IMR-90 (cell line): ENCODE measurements around the gene RHBDD1. TPM values are rescaled to one million over a fixed set of nuclear protein-coding genes. Genes with fewer than 3 reads are reported as not detected.

ENCODE experiments used
- ATAC-seq: fragments of 200-7000 bp; cut with Tn5 transposase; 2 replicates; pipeline ENCODE4 v1.9.1; 2020; ENCODE audit warnings: low read depth, mild to moderate bottlenecking, moderate library complexity
- BruUV-seq: library from RNA; stranded (reverse); fragments of 400-500 nt; replicated peaks from 2 replicates; lab custom pipeline; 2021; lab: Mats Ljungman, UMichigan
- CTCF ChIA-PET: fragments of 300-600 bp; formaldehyde crosslinking; extraction: SDS; loops from one replicate; lab custom pipeline; 2021; ENCODE audit warnings: antibody characterized with exemption; lab: Yijun Ruan, JAX
- POLR2A ChIA-PET: fragments of 300-600 bp; sonication (Branson Sonifier 250); formaldehyde crosslinking; loops from one replicate; lab custom pipeline; 2022; ENCODE audit warnings: antibody characterized with exemption; ENCODE audit not compliant: unreplicated experiment; lab: Charles Lee
- DNase-seq: peaks from one replicate; pipeline ENCODE4 v3.0.0; 2013
- H2AFZ ChIP-seq: replicated peaks from 2 replicates; pipeline ENCODE3; 2013; ENCODE audit warnings: low read length, mild to moderate bottlenecking; ENCODE audit not compliant: poor library complexity
- H2AK5ac ChIP-seq: 2 replicates; pipeline ENCODE4 v1.6.1; 2013; ENCODE audit warnings: low read depth, low read length, inconsistent platforms
- H2AK9ac ChIP-seq: replicated peaks from 2 replicates; pipeline ENCODE3; 2013; ENCODE audit warnings: mild to moderate bottlenecking, low read depth, low read length, moderate library complexity; ENCODE audit not compliant: poor library complexity
- H2BK120ac ChIP-seq: 2 replicates; pipeline ENCODE4 v1.6.1; 2013; ENCODE audit warnings: low read depth, low read length, inconsistent platforms
- H2BK15ac ChIP-seq: 3 replicates; pipeline ENCODE4 v1.6.1; 2013; ENCODE audit warnings: low read depth, low read length, inconsistent platforms
- H2BK20ac ChIP-seq: 2 replicates; pipeline ENCODE4 v1.6.1; 2013; ENCODE audit warnings: low read depth, mild to moderate bottlenecking, inconsistent platforms, low read length, moderate library complexity
- H2BK5ac ChIP-seq: 2 replicates; pipeline ENCODE4 v1.6.1; 2013; ENCODE audit warnings: mild to moderate bottlenecking, low read depth, low read length, inconsistent platforms; ENCODE audit not compliant: poor library complexity, severe bottlenecking
- H3K14ac ChIP-seq: replicated peaks from 2 replicates; pipeline ENCODE4 v1.6.1; 2013; ENCODE audit warnings: low read depth, low read length, inconsistent platforms
- H3K18ac ChIP-seq: 2 replicates; pipeline ENCODE4 v1.6.1; 2013; ENCODE audit warnings: low read depth, low read length, control low read depth
- H3K23ac ChIP-seq: 2 replicates; pipeline ENCODE4 v1.6.1; 2013; ENCODE audit warnings: low read depth, low read length, inconsistent platforms
- H3K27ac ChIP-seq: 2 replicates; pipeline ENCODE4 v1.5.1; 2013; ENCODE audit warnings: mild to moderate bottlenecking, control low read depth, low read length; ENCODE audit not compliant: insufficient read depth
- H3K27me3 ChIP-seq: 2 replicates; pipeline ENCODE4 v1.6.1; 2013; ENCODE audit warnings: low read length; ENCODE audit not compliant: control insufficient read depth, insufficient read depth
- H3K36me3 ChIP-seq: 2 replicates; pipeline ENCODE4 v1.6.1; 2013; ENCODE audit warnings: low read length, mixed read lengths; ENCODE audit not compliant: control insufficient read depth, insufficient read depth
- H3K4ac ChIP-seq: 2 replicates; pipeline ENCODE4 v1.6.1; 2013; ENCODE audit warnings: low read depth, low read length, inconsistent platforms
- H3K4me1 ChIP-seq: 2 replicates; pipeline ENCODE4 v1.6.1; 2013; ENCODE audit warnings: low read length, mixed read lengths; ENCODE audit not compliant: control insufficient read depth, insufficient read depth
- H3K4me2 ChIP-seq: 2 replicates; pipeline ENCODE4 v1.6.1; 2013; ENCODE audit warnings: low read depth, mild to moderate bottlenecking, control low read depth, low read length, moderate library complexity
- H3K4me3 ChIP-seq: 2 replicates; pipeline ENCODE4 v1.5.1; 2013; ENCODE audit warnings: low read depth, mild to moderate bottlenecking, control low read depth, low read length, moderate library complexity; ENCODE audit not compliant: insufficient read depth
- H3K56ac ChIP-seq: 2 replicates; pipeline ENCODE4 v1.6.1; 2013; ENCODE audit warnings: low read length, inconsistent platforms; ENCODE audit not compliant: insufficient read depth; ENCODE audit errors: extremely low read depth
- H3K79me1 ChIP-seq, 2 experiments: 2 replicates each; pipeline ENCODE4 v1.6.1; 2013; ENCODE audit warnings: low read length in 2 of 2, inconsistent platforms in 1 of 2, low read depth in 1 of 2
- H3K9ac ChIP-seq: 2 replicates; pipeline ENCODE4 v1.6.1; 2013; ENCODE audit warnings: low read depth, low read length, control low read depth
- H3K9me1 ChIP-seq: 2 replicates; pipeline ENCODE4 v1.6.1; 2013; ENCODE audit warnings: low read length, inconsistent platforms; ENCODE audit not compliant: insufficient read depth
- H3K9me3 ChIP-seq: 2 replicates; pipeline ENCODE4 v1.6.1; 2013; ENCODE audit warnings: low read length; ENCODE audit not compliant: control insufficient read depth, insufficient read depth
- H4K20me1 ChIP-seq: 2 replicates; pipeline ENCODE4 v1.6.1; 2013; ENCODE audit warnings: low read length, inconsistent platforms; ENCODE audit not compliant: insufficient read depth
- H4K5ac ChIP-seq: 2 replicates; pipeline ENCODE4 v1.6.1; 2013; ENCODE audit warnings: mild to moderate bottlenecking, low read depth, low read length, control low read depth
- H4K8ac ChIP-seq, 2 experiments: 2 replicates each; pipeline ENCODE4 v1.6.1; 2013; ENCODE audit warnings: low read depth in 2 of 2, low read length in 2 of 2, control low read depth in 1 of 2, inconsistent platforms in 1 of 2
- H4K91ac ChIP-seq: 2 replicates; pipeline ENCODE4 v1.6.1; 2013; ENCODE audit warnings: low read depth, low read length, inconsistent platforms; ENCODE audit not compliant: insufficient read depth
- BHLHE40 ChIP-seq: fragments of 150-350 bp; IDR thresholded peaks from 2 replicates; pipeline ENCODE4 v1.6.1; 2016; ENCODE audit warnings: mild to moderate bottlenecking, low read depth, low read length
- CEBPB ChIP-seq: IDR thresholded peaks from 2 replicates; pipeline ENCODE4 v1.6.1; 2012; ENCODE audit warnings: low read depth, low read length, improper control_type of control experiment
- CHD1 ChIP-seq: IDR thresholded peaks from 2 replicates; pipeline ENCODE4 v1.6.1; 2012; ENCODE audit warnings: low read depth, low read length, improper control_type of control experiment
- FOS ChIP-seq: fragments of 150-350 bp; IDR thresholded peaks from 2 replicates; pipeline ENCODE4 v1.6.1; 2016; ENCODE audit warnings: low read depth, low read length
- MAFK ChIP-seq: IDR thresholded peaks from 2 replicates; pipeline ENCODE4 v1.6.1; 2012; ENCODE audit warnings: low read depth, low read length, improper control_type of control experiment
- MAZ ChIP-seq: IDR thresholded peaks from 2 replicates; pipeline ENCODE4 v1.6.1; 2012; ENCODE audit warnings: low read depth, mild to moderate bottlenecking, low read length, improper control_type of control experiment, moderate library complexity, borderline replicate concordance
- MXI1 ChIP-seq: IDR thresholded peaks from 2 replicates; pipeline ENCODE4 v1.6.1; 2012; ENCODE audit warnings: low read depth, mild to moderate bottlenecking, low read length, moderate library complexity, borderline replicate concordance
- NFE2L2 ChIP-seq: fragments of 150-350 bp; IDR thresholded peaks from 2 replicates; pipeline ENCODE4 v1.6.1; 2016; ENCODE audit warnings: low read depth, mild to moderate bottlenecking, low read length
- POLR2A ChIP-seq: IDR thresholded peaks from 2 replicates; pipeline ENCODE4 v1.6.1; 2012; ENCODE audit warnings: mild to moderate bottlenecking, low read depth, low read length
- RAD21 ChIP-seq: IDR thresholded peaks from 2 replicates; pipeline ENCODE4 v1.6.1; 2012; ENCODE audit warnings: low read length, improper control_type of control experiment
- RCOR1 ChIP-seq: IDR thresholded peaks from 2 replicates; pipeline ENCODE4 v1.6.1; 2012; ENCODE audit warnings: mild to moderate bottlenecking, low read length, improper control_type of control experiment; ENCODE audit not compliant: insufficient replicate concordance
- RFX5 ChIP-seq: IDR thresholded peaks from 2 replicates; pipeline ENCODE4 v1.8.0; 2012; ENCODE audit warnings: low read depth, mild to moderate bottlenecking, low read length, moderate library complexity
- SMC3 ChIP-seq: fragments of 150-350 bp; IDR thresholded peaks from 2 replicates; pipeline ENCODE4 v1.6.1; 2016; ENCODE audit warnings: low read depth, mild to moderate bottlenecking, antibody characterized with exemption, low read length, moderate library complexity
- USF2 ChIP-seq: fragments of 150-350 bp; IDR thresholded peaks from 2 replicates; pipeline ENCODE4 v1.6.1; 2017; ENCODE audit warnings: mild to moderate bottlenecking, antibody characterized with exemption, low read length, low read depth
- WGBS, 2 experiments: methylation state at CpG; one replicate each; pipeline versions ENCODE4 v1.1.5 to v1.1.7; 2013; ENCODE audit warnings: missing lambda C conversion rate in 2 of 2; ENCODE audit not compliant: insufficient read length in 1 of 2; ENCODE audit errors: extremely low coverage in 2 of 2; 5-methylcytosine and 5-hydroxymethylcytosine counted together
- dilution Hi-C: fragments of 300-500 bp; cut with HindIII; formaldehyde crosslinking; loops from one replicate; pipeline ENCODE4 v1.14.3; 2018; ENCODE audit warnings: low sequenced_read_pairs; ENCODE audit not compliant: unreplicated experiment
- in situ Hi-C: fragments of 300-500 bp; cut with MboI; formaldehyde crosslinking; loops from 3 replicates; pipeline ENCODE4 v1.14.3; 2019; ENCODE audit warnings: low sequenced_read_pairs, inconsistent platforms, mixed read lengths
- intact Hi-C: fragments of 100-400 bp; cut with micrococcal nuclease; formaldehyde crosslinking; loops from 2 replicates; pipeline ENCODE4 v1.10.0; 2022
- polyA plus RNA-seq, 3 experiments: library from polyadenylated mRNA; depleted of rRNA; stranded (reverse); fragments of >200 nt; gene quantifications; 2 replicates each; pipeline ENCODE4 v1.2.3, GENCODE V29; 2012; ENCODE audit warnings: low replicate concordance in 1 of 3
- total RNA-seq: library from RNA; depleted of rRNA; stranded (reverse); fragments of >200 nt; gene quantifications from 2 replicates; pipeline ENCODE4 v1.2.3, GENCODE V29; 2012
- TF ChIP-seq, protein P1 (sequence below): fragments of 150-350 bp; IDR thresholded peaks from 2 replicates; pipeline ENCODE4 v1.6.1; 2016; ENCODE audit warnings: low read depth, mild to moderate bottlenecking, low read length, moderate library complexity, borderline replicate concordance
- TF ChIP-seq, protein P2 (sequence below): conservative IDR thresholded peaks from 2 replicates; pipeline ENCODE4 v1.5.1; 2012; ENCODE audit warnings: mild to moderate bottlenecking, low read depth, low read length, improper control_type of control experiment

The RHBDD1 gene
- total and polyA plus RNA-seq, 2 of the 4 experiments (the other 2 are of a cell fraction): 9.7 to 14.0 TPM

- H3K79me1 ChIP-seq: peaks cover 0 to 9% of the 10 kb centered on the region in 2 experiments; a peak in 1 of 4 replicates
- H3K9me1 ChIP-seq: no peaks in the 10 kb centered on the region
- intact Hi-C loops: no loop called here
- H2AK5ac ChIP-seq: no peak overlapping the region
- no peak overlapping the region for H4K5ac ChIP-seq
- H3K56ac ChIP-seq: no peak overlapping the region
- no peak overlapping the region for H3K14ac ChIP-seq
- in situ Hi-C loops: no loop called here
- no peak overlapping the region for H2BK5ac ChIP-seq
- H4K20me1 ChIP-seq: no peaks in the 10 kb centered on the region
- no peak overlapping the region for H3K23ac ChIP-seq
- dilution Hi-C loops: no loop called here
- H2BK120ac ChIP-seq: no peak overlapping the region
- TF ChIP-seq POLR2A: no peak
- no peak for TF ChIP-seq BHLHE40
- no peak for TF ChIP-seq MXI1
- no peak for TF ChIP-seq SMC3
- TF ChIP-seq FOS: no peak
- no peak for TF ChIP-seq RFX5
- no peak for TF ChIP-seq RAD21
- TF ChIP-seq, protein P1, sequence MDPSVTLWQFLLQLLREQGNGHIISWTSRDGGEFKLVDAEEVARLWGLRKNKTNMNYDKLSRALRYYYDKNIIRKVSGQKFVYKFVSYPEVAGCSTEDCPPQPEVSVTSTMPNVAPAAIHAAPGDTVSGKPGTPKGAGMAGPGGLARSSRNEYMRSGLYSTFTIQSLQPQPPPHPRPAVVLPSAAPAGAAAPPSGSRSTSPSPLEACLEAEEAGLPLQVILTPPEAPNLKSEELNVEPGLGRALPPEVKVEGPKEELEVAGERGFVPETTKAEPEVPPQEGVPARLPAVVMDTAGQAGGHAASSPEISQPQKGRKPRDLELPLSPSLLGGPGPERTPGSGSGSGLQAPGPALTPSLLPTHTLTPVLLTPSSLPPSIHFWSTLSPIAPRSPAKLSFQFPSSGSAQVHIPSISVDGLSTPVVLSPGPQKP: no peak
- no peak for TF ChIP-seq USF2
- TF ChIP-seq MAZ: no peak
- TF ChIP-seq, protein P2, sequence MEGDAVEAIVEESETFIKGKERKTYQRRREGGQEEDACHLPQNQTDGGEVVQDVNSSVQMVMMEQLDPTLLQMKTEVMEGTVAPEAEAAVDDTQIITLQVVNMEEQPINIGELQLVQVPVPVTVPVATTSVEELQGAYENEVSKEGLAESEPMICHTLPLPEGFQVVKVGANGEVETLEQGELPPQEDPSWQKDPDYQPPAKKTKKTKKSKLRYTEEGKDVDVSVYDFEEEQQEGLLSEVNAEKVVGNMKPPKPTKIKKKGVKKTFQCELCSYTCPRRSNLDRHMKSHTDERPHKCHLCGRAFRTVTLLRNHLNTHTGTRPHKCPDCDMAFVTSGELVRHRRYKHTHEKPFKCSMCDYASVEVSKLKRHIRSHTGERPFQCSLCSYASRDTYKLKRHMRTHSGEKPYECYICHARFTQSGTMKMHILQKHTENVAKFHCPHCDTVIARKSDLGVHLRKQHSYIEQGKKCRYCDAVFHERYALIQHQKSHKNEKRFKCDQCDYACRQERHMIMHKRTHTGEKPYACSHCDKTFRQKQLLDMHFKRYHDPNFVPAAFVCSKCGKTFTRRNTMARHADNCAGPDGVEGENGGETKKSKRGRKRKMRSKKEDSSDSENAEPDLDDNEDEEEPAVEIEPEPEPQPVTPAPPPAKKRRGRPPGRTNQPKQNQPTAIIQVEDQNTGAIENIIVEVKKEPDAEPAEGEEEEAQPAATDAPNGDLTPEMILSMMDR: no peak
- no peak for TF ChIP-seq CEBPB
- TF ChIP-seq RCOR1: no peak
- TF ChIP-seq MAFK: no peak
- no peak for TF ChIP-seq CHD1
- no peak for TF ChIP-seq NFE2L2
- H3K27me3 ChIP-seq: no peaks in the 10 kb centered on the region
- H4K91ac ChIP-seq: no peak overlapping the region
- H4K8ac ChIP-seq: no peak overlapping the region
- no peak overlapping the region for H3K4ac ChIP-seq
- H3K9me3 ChIP-seq: no peaks in the 10 kb centered on the region; the same call in 1 of the 2 replicates
- POLR2A ChIA-PET: no interaction called here
- no peak overlapping the region for H2BK15ac ChIP-seq
- H3K4me2 ChIP-seq: no peak overlapping the region
- CTCF ChIA-PET: no interaction called here
- H3K4me3 ChIP-seq: no peak overlapping the region
- H2AK9ac ChIP-seq: no peak overlapping the region
- ATAC-seq (no peak), DNase-seq (no peak)
- H3K4me1 ChIP-seq: peaks cover 3% of the 10 kb centered on the region; the same call in 1 of the 2 replicates
- BruUV-seq: no TSS peak
- H3K27ac ChIP-seq: no peak overlapping the region
- H3K36me3 ChIP-seq: peaks cover 4% of the 10 kb centered on the region
- H2BK20ac ChIP-seq: no peak overlapping the region
- H3K18ac ChIP-seq: no peak overlapping the region
- no peak overlapping the region for H2AFZ ChIP-seq
- no CpG with 5 or more reads among the region's 3 CpGs for WGBS, 2 experiments
- H3K9ac ChIP-seq: no peak overlapping the region
Observed at GRCh38 chr2:226877491-226877890, 41.6 kb downstream of the RHBDD1 start.
